HepG2 (cell line): ENCODE data around the gene PLA1A. TPM values are rescaled to one million over a fixed set of nuclear protein-coding genes. Genes with fewer than 3 reads are reported as not detected.

ENCODE experiments used
- ATAC-seq: fragments of 200-7000 bp; cut with Tn5 transposase; 3 replicates; pipeline ENCODE4 v1.9.1; 2020; ENCODE audit warnings: mild to moderate bottlenecking, moderate library complexity
- BruUV-seq: library from RNA; stranded (reverse); fragments of 400-500 nt; replicated peaks from 2 replicates; lab custom pipeline; 2021; lab: Mats Ljungman, UMichigan
- CTCF ChIA-PET: fragments of 300-600 bp; formaldehyde crosslinking; extraction: SDS; loops from one replicate; lab custom pipeline; 2021; ENCODE audit warnings: low total read pairs, inconsistent platforms, low intra/inter-chr PET ratio; lab: Yijun Ruan, JAX
- POLR2A ChIA-PET: fragments of 350-600 bp; sonication (Branson Sonifier 250); formaldehyde crosslinking; loops from one replicate; lab custom pipeline; 2020; ENCODE audit warnings: antibody characterized with exemption, inconsistent platforms; lab: Yijun Ruan, JAX
- DNase-seq: peaks from one replicate; pipeline ENCODE4 v3.0.0-alpha.2; 2015; ENCODE audit warnings: low spot score
- FAIRE-seq: peaks from 3 replicates; lab custom pipeline; 2011; peaks lifted over from hg19 to GRCh38; lab: Jason Lieb, UNC
- H2AFZ ChIP-seq: one replicate; pipeline ENCODE4 v1.6.1; 2011; ENCODE audit warnings: low read length, inconsistent platforms
- H3K27ac ChIP-seq: fragments of 300-600 bp; 3 replicates; pipeline ENCODE4 v1.8.0; 2011; ENCODE audit warnings: mixed run types, mild to moderate bottlenecking, mixed read lengths, low read length, inconsistent platforms; ENCODE audit not compliant: insufficient read depth; ENCODE audit errors: extremely low read length
- H3K27me3 ChIP-seq, 2 experiments: fragments of 200-600 bp in 1 of 2; 2 replicates in 1 of 2; 3 replicates in 1 of 2; pipeline versions ENCODE4 v1.6.0 to v1.8.0; 2011; ENCODE audit warnings: low read length in 2 of 2, mild to moderate bottlenecking in 2 of 2, moderate library complexity in 2 of 2, inconsistent platforms in 1 of 2; ENCODE audit not compliant: insufficient read depth in 2 of 2, control insufficient read depth in 1 of 2
- H3K36me3 ChIP-seq, 2 experiments: fragments of 200-600 bp in 1 of 2; replicated peaks in 1 of 2; 2 replicates in 1 of 2; 3 replicates in 1 of 2; pipeline versions ENCODE4 v1.5.1 to v1.8.0; 2011; ENCODE audit warnings: low read length in 2 of 2, inconsistent platforms in 1 of 2; ENCODE audit not compliant: insufficient read depth in 2 of 2, control insufficient read depth in 1 of 2
- H3K4me1 ChIP-seq: 2 replicates; pipeline ENCODE4 v1.5.1; 2012; ENCODE audit warnings: low read length, inconsistent platforms; ENCODE audit not compliant: insufficient read depth
- H3K4me2 ChIP-seq: 2 replicates; pipeline ENCODE4 v1.6.0; 2011; ENCODE audit warnings: low read depth, low read length, inconsistent platforms
- H3K4me3 ChIP-seq, 3 experiments: fragments of 200-600 bp in 1 of 3; sonication (generic), shearing (Covaris generic) in 1 of 3; replicated peaks in 1 of 3; 2 replicates each; pipeline ENCODE4 v1.5.1; 2011 to 2016; ENCODE audit warnings: low read length in 3 of 3, inconsistent platforms in 2 of 3, low read depth in 2 of 3, mild to moderate bottlenecking in 2 of 3, control low read depth in 1 of 3, mixed read lengths in 1 of 3; ENCODE audit not compliant: insufficient read depth in 1 of 3
- H3K79me2 ChIP-seq: one replicate; pipeline ENCODE4 v1.6.1; 2011; ENCODE audit warnings: low read length, inconsistent platforms; ENCODE audit not compliant: insufficient read depth
- H3K9ac ChIP-seq: 2 replicates; pipeline ENCODE4 v1.6.0; 2011; ENCODE audit warnings: mild to moderate bottlenecking, low read depth, low read length, inconsistent platforms; ENCODE audit not compliant: insufficient read depth
- H3K9me3 ChIP-seq: 2 replicates; pipeline ENCODE4 v1.5.1; 2012; ENCODE audit warnings: mild to moderate bottlenecking, low read length
- H4K20me1 ChIP-seq: 2 replicates; pipeline ENCODE4 v1.6.0; 2011; ENCODE audit warnings: inconsistent platforms, mild to moderate bottlenecking, low read length, moderate library complexity; ENCODE audit not compliant: insufficient read depth
- ARHGAP35 ChIP-seq: sonication (generic); formaldehyde crosslinking; IDR thresholded peaks from 2 replicates; pipeline ENCODE4 v1.9.0; 2022; ENCODE audit warnings: mild to moderate bottlenecking, inconsistent platforms, moderate library complexity, missing genetic modification reagents, borderline replicate concordance
- CBX5 ChIP-seq: sonication (generic); formaldehyde crosslinking; IDR thresholded peaks from 2 replicates; pipeline ENCODE4 v1.4.0; 2020; ENCODE audit warnings: missing genetic modification reagents, borderline replicate concordance
- FOSL2 ChIP-seq: sonication (generic); formaldehyde crosslinking; IDR thresholded peaks from 2 replicates; pipeline ENCODE4 v1.4.0; 2020; ENCODE audit warnings: missing genetic modification reagents
- FOXA1 ChIP-seq, 2 experiments: fragments of 450-650 bp in 1 of 2; sonication (generic) in 1 of 2; formaldehyde crosslinking in 1 of 2; IDR thresholded peaks; 2 replicates each; pipeline versions ENCODE4 v1.4.0 to v1.6.1; 2016 to 2020; ENCODE audit warnings: missing genetic modification reagents in 1 of 2
- GABPB1 ChIP-seq: IDR thresholded peaks from 2 replicates; pipeline ENCODE4 v1.6.1; 2016; ENCODE audit warnings: mild to moderate bottlenecking, missing genetic modification reagents, moderate library complexity, missing compliant biosample characterization
- MXI1 ChIP-seq: IDR thresholded peaks from 3 replicates; pipeline ENCODE4 v1.6.1; 2012; ENCODE audit warnings: low read depth, low read length, inconsistent platforms, borderline replicate concordance
- MYC ChIP-seq: sonication (generic); formaldehyde crosslinking; IDR thresholded peaks from 2 replicates; pipeline ENCODE4 v1.9.0; 2021; ENCODE audit warnings: missing genetic modification reagents, borderline replicate concordance
- PHF8 ChIP-seq: sonication (generic); formaldehyde crosslinking; IDR thresholded peaks from 2 replicates; pipeline ENCODE4 v1.5.0; 2020; ENCODE audit warnings: missing genetic modification reagents
- SP140L ChIP-seq: sonication (generic); formaldehyde crosslinking; IDR thresholded peaks from 2 replicates; pipeline ENCODE4 v1.4.0; 2020; ENCODE audit warnings: missing genetic modification reagents, borderline replicate concordance
- SRF ChIP-seq: IDR thresholded peaks from 2 replicates; pipeline ENCODE4 v1.6.1; 2011; ENCODE audit warnings: mild to moderate bottlenecking, low read depth, low read length, moderate library complexity
- TMF1 ChIP-seq: sonication (generic); formaldehyde crosslinking; IDR thresholded peaks from 2 replicates; pipeline ENCODE4 v1.8.1; 2022; ENCODE audit warnings: low read depth, missing genetic modification reagents
- ZBTB3 ChIP-seq: sonication (generic); formaldehyde crosslinking; IDR thresholded peaks from 2 replicates; pipeline ENCODE4 v1.4.0; 2020; ENCODE audit warnings: low read depth, mild to moderate bottlenecking, moderate library complexity, missing genetic modification reagents, borderline replicate concordance
- ZC3H13 ChIP-seq: sonication (generic); formaldehyde crosslinking; IDR thresholded peaks from 2 replicates; pipeline ENCODE4 v1.8.1; 2023; ENCODE audit warnings: mild to moderate bottlenecking, missing genetic modification reagents, moderate library complexity
- ZNF160 ChIP-seq: sonication (generic); formaldehyde crosslinking; IDR thresholded peaks from 2 replicates; pipeline ENCODE4 v1.8.0; 2022; ENCODE audit warnings: mild to moderate bottlenecking, inconsistent platforms, missing genetic modification reagents
- ZNF207 ChIP-seq: fragments of 450-650 bp; IDR thresholded peaks from 2 replicates; pipeline ENCODE4 v1.6.1; 2016; ENCODE audit warnings: antibody characterized with exemption, borderline replicate concordance
- ZNF44 ChIP-seq: sonication (generic); formaldehyde crosslinking; IDR thresholded peaks from 2 replicates; pipeline ENCODE4 v1.5.1; 2020; ENCODE audit warnings: mild to moderate bottlenecking, missing genetic modification reagents
- ZNF557 ChIP-seq: sonication (generic); formaldehyde crosslinking; IDR thresholded peaks from 2 replicates; pipeline ENCODE4 v1.4.0; 2020; ENCODE audit warnings: missing genetic modification reagents
- ZNF564 ChIP-seq: sonication (generic); formaldehyde crosslinking; IDR thresholded peaks from 2 replicates; pipeline ENCODE4 v1.8.1; 2023; ENCODE audit warnings: mild to moderate bottlenecking, missing genetic modification reagents
- WGBS: methylation state at CpG from one replicate; pipeline ENCODE4 v1.1.6; 2017; ENCODE audit warnings: low lambda C conversion rate; 5-methylcytosine and 5-hydroxymethylcytosine counted together
- in situ Hi-C: cut with HindIII; loops from 2 replicates; pipeline ENCODE4 v1.10.0; 2017; ENCODE audit warnings: low pct_unique_long_range_greater_than_20kb; ENCODE audit not compliant: extremely low pct_ligation_motif_present
- intact Hi-C: fragments of 100-400 bp; cut with micrococcal nuclease; formaldehyde crosslinking; loops from one replicate; pipeline ENCODE4 v1.10.0; 2022; ENCODE audit not compliant: unreplicated experiment
- polyA plus RNA-seq, 8 experiments: library from polyadenylated mRNA; depleted of rRNA in 3 of 8; stranded (reverse) in 7 of 8; unstranded in 1 of 8; fragments of >200 nt; fragmentation: Illumina TruSeq in 4 of 8; extraction: Trizol in 4 of 8; gene quantifications; 2 replicates each; pipeline versions ENCODE4 v1.2.1 to v1.2.3, GENCODE V29; 2011 to 2016; ENCODE audit warnings: low read depth in 4 of 8, missing spikeins in 1 of 8, mixed read lengths in 1 of 8; ENCODE audit not compliant: insufficient read depth in 1 of 8
- total RNA-seq, 5 experiments: library from RNA; depleted of rRNA; stranded (reverse); fragments of >200 nt; fragmentation: Illumina TruSeq; extraction: Trizol; gene quantifications; 2 replicates each; pipeline ENCODE4 v1.2.3, GENCODE V29; 2016; ENCODE audit warnings: low read depth in 1 of 5
- TF ChIP-seq, protein P1 (sequence below): sonication (generic); formaldehyde crosslinking; IDR thresholded peaks from 2 replicates; pipeline ENCODE4 v1.5.1; 2020; ENCODE audit warnings: mild to moderate bottlenecking, moderate library complexity, missing genetic modification reagents
- TF ChIP-seq, protein P2 (sequence below): sonication (generic); formaldehyde crosslinking; IDR thresholded peaks from 2 replicates; pipeline ENCODE4 v1.8.0; 2022; ENCODE audit warnings: mild to moderate bottlenecking, missing genetic modification reagents; ENCODE audit not compliant: insufficient replicate concordance
- TF ChIP-seq, protein P3 (sequence below): sonication (generic); formaldehyde crosslinking; IDR thresholded peaks from 2 replicates; pipeline ENCODE4 v1.8.1; 2023; ENCODE audit warnings: mild to moderate bottlenecking, missing genetic modification reagents, borderline replicate concordance

PLA1A gene
- total and polyA plus RNA-seq, 2 of the 13 experiments (the other 11 are each of a cell fraction or from before 2014, with no cell fraction given), result 0.11 to 0.18 TPM

DNA sequence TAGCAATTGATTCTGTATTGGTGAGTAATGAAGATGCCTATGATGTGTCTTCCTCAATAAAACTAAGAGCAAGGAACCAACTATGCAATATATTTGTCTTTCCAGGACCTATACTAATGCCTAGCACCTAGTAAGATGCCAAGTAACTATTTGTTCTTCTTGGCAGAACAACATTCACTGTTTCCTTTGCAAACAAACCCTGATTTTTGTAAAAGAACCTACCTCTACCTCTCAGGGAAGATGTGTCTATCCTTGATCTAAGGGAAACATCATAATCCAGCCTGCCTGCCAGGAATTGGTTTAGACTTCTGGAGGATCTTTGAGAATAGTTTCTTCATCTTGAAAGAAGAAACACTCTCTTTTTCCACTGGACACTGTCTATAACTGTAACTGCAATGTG lies 22.2 kb upstream of the PLA1A start (continued):
- TF ChIP-seq SRF (no peak), TMF1 (CRISPR knock-in tag) (no peak), FOXA1 (IDR thresholded peaks at IDR 0.05) (no peak), FOXA1 (CRISPR knock-in tag; IDR thresholded peaks at IDR 0.05) (no peak), FOSL2 (CRISPR knock-in tag) (no peak), ARHGAP35 (no peak), MXI1 (no peak), ZNF564 (CRISPR knock-in tag) (no peak)
- TF ChIP-seq, protein P1, sequence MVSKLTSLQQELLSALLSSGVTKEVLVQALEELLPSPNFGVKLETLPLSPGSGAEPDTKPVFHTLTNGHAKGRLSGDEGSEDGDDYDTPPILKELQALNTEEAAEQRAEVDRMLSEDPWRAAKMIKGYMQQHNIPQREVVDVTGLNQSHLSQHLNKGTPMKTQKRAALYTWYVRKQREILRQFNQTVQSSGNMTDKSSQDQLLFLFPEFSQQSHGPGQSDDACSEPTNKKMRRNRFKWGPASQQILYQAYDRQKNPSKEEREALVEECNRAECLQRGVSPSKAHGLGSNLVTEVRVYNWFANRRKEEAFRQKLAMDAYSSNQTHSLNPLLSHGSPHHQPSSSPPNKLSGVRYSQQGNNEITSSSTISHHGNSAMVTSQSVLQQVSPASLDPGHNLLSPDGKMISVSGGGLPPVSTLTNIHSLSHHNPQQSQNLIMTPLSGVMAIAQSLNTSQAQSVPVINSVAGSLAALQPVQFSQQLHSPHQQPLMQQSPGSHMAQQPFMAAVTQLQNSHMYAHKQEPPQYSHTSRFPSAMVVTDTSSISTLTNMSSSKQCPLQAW (CRISPR knock-in tag), result no peak

DNA sequence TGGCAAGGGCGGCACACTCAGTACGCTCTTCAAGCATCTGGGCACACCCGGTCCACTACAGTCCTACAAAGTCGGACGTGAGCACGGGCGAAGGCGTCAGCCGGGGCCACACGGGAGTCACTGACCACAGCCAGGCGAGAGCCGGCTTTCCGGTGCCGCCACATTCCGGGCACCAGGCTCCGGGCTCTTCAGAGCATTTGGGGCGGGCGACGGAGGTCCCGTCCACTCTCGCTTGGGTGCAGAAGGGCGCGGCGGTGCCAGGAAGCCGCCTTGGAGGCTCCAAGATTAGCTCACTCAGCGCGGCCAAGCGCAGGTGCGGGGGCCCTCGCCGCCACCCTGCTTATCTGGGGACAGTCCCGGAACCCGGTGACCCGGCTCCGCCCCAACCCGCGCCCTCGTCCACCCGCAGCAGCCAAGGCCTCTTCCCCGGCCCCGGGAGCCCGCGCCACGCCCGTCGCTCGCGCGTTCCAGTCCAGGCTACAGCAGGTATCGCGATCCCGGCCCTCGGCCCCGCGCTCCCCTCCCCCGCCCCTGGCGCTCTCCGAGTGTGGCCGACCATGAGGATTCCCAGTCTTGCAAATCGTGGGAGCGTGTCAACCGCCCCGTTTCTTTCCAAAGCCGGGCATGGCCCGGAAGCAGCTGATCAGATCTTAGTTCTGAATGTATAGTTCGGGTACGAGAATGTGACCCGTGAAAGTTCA lies 18.2 kb upstream of the PLA1A start, which contains the start of gene ADPRH:
TSS of gene ADPRH (plus strand) at position 127 of the 701 bp plus-strand sequence. CDS start 2,678 bp downstream, outside the sequence.
- peak; percentile 94 for ATAC-seq
- DNase-seq, result no peak
- CTCF ChIA-PET, result no interaction called here
- Histone ChIP-seq H2AFZ (peak within 1 kb of the TSS; percentile 73), H3K27ac (no peak within 1 kb of the TSS), H3K9me3 (no peaks in the 10 kb centered on the region), H3K79me2 (no peaks in the 10 kb centered on the region), H3K4me2 (peak within 1 kb of the TSS; percentile 71), H4K20me1 (no peaks in the 10 kb centered on the region), H3K4me1 (no peaks in the 10 kb centered on the region), H3K4me3 (peak within 1 kb of the TSS; percentile 40 to 66 (median 49)), H3K27me3 (peaks cover 0 to 4% of the 10 kb centered on the region in 2 experiments; a peak in 3 of 5 replicates), H3K36me3 (no peaks in the 10 kb centered on the region), H3K9ac (peak within 1 kb of the TSS; percentile 23; the same call in 1 of the 2 replicates)
- no TSS peak for BruUV-seq
- no peak for FAIRE-seq
- in situ Hi-C loops, result no loop called here
- intact Hi-C loops, result no loop called here
- 64% methylated on average over 46 of the region's 68 CpGs for WGBS
- POLR2A ChIA-PET, result no interaction called here
- TF ChIP-seq ZC3H13 (no peak), SP140L (CRISPR knock-in tag) (no peak), PHF8 (peak; percentile 25; the same call in 1 of the 2 replicates), ZNF44 (CRISPR knock-in tag) (no peak), ZNF557 (no peak), GABPB1 (CRISPR knock-in tag) (peak; percentile 38; the same call in 1 of the 2 replicates), ZNF160 (CRISPR knock-in tag) (no peak), MYC (0 out of 2 replicates have a peak, but pooled peaks have one; percentile 14), CBX5 (CRISPR knock-in tag) (no peak), ZBTB3 (CRISPR knock-in tag) (no peak), ZNF207 (no peak)
- TF ChIP-seq, protein P2, sequence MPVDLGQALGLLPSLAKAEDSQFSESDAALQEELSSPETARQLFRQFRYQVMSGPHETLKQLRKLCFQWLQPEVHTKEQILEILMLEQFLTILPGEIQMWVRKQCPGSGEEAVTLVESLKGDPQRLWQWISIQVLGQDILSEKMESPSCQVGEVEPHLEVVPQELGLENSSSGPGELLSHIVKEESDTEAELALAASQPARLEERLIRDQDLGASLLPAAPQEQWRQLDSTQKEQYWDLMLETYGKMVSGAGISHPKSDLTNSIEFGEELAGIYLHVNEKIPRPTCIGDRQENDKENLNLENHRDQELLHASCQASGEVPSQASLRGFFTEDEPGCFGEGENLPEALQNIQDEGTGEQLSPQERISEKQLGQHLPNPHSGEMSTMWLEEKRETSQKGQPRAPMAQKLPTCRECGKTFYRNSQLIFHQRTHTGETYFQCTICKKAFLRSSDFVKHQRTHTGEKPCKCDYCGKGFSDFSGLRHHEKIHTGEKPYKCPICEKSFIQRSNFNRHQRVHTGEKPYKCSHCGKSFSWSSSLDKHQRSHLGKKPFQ (CRISPR knock-in tag), result no peak
- TF ChIP-seq, protein P3, sequence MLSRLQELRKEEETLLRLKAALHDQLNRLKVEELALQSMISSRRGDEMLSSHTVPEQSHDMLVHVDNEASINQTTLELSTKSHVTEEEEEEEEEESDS (CRISPR knock-in tag), result no peak
